Stimulated activated CD4-positive, alpha-beta T cell treated with anti-CD3 and anti-CD28 coated beads, TNF-alpha, amount 100 ng/mL, for 4 hours (primary cell): Measurements from ENCODE around the gene OTOP2.

Experiments used
- DNase-seq, 3 experiments: peaks; one replicate each; pipeline ENCODE4 v3.0.0-alpha.2; 2020; ENCODE audit warnings: low read depth in 3 of 3

Gene OTOP2, protein sequence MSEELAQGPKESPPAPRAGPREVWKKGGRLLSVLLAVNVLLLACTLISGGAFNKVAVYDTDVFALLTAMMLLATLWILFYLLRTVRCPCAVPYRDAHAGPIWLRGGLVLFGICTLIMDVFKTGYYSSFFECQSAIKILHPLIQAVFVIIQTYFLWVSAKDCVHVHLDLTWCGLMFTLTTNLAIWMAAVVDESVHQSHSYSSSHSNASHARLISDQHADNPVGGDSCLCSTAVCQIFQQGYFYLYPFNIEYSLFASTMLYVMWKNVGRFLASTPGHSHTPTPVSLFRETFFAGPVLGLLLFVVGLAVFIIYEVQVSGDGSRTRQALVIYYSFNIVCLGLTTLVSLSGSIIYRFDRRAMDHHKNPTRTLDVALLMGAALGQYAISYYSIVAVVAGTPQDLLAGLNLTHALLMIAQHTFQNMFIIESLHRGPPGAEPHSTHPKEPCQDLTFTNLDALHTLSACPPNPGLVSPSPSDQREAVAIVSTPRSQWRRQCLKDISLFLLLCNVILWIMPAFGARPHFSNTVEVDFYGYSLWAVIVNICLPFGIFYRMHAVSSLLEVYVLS

DNA sequence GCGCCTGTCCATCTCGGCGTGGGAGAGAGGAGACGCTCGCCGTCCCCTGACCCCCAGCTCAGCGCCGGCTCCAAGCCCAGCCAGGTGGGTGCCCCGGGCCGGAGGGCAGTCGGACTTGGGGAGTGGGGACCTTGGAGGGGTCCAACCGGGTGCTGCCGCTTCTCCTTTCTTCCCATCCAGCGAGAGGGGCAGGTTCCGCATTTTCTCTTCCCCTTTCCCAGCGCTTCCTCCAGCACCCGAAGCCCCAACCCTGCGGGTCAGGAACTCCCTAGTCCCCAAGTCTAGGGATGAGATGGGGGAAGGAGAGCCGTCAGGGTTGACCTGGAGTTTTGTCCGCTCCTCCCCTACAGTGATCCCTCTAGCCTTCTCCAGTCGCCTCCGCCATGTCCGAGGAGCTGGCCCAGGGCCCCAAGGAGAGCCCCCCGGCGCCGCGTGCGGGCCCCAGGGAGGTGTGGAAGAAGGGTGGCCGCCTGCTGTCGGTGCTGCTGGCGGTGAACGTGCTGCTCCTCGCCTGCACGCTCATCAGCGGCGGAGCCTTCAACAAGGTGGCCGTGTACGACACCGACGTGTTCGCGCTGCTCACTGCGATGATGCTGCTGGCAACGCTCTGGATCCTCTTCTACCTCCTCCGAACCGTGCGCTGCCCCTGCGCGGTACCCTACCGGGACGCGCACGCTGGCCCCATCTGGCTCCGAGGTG is at the start of gene OTOP2:
TSS of gene OTOP2 (plus strand) at position 24 of the 699 bp plus-strand sequence. CDS start at position 384, 360 bp downstream.
- no peak for DNase-seq

DNA sequence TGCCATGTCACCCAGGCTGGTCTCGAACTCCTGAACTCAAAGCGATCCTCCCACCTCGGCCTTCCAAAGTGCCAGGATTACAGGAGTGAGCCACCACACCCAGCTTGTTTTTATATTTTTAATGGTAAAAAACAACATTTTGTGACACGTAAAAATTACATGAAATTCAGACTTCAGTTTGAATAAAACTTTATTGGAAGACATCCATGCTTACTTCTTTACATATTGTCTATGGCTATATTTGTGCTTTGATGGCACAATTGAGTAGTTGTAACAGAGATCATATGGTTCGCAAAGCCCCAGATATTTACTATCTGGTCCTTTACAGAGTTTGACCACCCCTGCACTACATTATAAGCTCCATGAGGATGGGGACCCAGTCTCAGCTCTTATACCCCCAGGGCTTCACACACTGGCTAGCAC is 49.4 kb upstream of the OTOP2 start:
- no peak for DNase-seq

DNA sequence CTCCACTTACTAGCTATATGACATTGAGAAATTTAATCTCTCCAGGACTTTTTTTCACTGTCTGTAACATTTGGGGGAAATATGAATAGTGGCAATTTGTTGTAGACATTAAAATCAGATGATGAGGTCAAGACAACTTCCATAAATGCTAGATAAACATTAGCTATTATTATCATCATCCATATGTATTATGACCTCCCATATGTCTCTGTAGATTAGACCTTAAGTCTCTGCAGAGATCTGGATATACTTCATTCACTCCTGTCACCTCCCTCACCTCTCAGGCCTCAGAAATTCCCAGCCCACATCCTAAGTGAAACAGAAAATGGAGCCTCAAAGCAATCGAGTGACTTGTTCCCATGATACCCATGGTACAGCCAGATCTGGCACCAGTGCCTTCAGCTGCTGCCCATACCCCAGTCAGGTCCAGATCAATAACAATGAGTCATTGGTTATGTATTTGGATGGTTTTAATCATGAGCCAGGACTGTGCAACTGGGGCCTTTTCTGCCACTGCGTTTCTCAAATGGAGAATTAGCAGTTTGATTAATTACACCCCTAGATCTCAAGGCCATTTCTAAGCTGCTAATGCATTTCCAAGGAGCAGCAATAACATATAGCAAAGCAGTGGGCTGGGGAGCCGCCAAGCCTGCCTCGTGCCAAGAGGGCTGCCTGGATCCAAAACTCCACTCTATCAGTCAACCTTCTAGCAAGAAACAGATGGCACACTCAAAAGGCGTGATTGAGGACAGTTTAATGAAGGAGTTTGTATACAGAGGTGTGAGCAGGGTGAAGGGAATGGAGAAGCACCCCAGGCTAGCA is 48.7 kb upstream of the OTOP2 start:
- no peak for DNase-seq

DNA sequence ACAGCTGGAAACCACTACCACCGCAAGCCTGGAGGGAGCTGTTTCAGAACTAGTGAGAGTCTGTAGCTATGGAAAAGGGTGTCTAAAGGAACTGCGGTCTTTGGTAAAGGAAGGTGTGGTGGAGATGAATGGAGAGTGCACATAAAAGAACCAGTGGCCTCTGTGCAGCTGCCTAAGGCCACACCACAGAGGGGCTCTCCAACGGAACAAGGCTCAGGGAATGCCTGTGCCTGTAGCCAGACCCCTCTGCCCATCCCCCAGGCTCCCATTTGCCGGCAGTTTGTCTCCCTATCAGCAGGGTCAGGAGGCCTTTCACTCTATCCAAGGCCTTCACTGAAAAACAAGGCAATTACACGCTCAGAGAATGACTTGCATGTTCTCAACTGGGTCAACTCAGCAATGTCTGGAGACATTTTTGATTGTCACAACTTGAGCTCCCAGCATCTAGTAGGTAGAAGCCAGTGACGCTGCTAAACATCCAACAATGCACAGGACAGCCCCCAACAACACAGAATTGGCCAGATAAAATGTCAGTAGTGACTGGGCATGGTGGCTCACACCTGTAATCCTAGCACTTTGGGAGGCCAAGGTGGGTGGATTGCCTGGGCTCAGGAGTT is 48.0 kb upstream of the OTOP2 start:
- no peak for DNase-seq

DNA sequence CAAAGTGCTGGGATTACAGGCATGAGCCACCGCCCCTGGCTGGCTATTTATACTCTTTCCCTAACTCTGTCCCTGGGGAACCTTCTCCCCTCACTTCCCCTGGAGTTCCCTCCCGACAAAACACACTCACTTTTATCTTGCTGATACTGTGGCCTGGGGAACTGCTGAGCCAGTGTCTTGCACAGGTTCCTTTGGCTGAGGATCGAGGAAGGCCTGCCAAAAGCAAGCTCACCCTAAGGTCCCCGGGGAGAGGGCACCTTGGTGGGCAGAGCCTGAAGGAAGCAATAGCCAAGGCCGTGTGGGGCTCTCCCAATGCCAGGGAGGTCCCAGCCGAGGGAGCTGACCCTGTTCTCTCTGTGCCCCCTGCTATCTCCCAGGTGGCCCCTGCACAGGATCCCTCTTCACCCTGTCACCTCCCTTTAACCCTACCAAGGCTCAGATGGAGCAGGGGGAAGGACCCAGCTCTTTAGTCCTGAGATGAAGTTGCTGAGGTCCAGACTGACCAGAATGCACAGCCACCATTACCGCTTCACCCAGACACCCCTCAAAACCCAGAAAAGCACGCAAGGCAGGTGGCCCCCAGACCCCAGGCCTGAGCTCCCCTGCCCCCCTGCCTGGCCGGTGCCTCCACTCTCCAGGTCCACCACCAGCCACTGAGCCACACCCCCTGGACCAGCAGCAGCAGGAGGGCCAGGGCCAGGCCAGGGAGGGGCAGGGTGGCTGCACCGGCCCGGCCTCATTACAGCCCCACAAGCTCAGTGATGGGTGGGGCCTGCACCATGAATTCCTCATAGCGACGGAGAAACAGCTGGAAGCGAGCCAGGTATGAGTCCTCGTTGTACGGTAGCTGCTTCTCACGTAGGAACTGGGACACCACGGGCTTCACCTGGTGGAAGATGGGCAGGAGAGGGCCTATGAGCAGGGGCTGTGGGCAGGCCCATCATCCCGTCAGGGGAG is 46.2 kb upstream of the OTOP2 start:
- DNase-seq, result no peak

DNA sequence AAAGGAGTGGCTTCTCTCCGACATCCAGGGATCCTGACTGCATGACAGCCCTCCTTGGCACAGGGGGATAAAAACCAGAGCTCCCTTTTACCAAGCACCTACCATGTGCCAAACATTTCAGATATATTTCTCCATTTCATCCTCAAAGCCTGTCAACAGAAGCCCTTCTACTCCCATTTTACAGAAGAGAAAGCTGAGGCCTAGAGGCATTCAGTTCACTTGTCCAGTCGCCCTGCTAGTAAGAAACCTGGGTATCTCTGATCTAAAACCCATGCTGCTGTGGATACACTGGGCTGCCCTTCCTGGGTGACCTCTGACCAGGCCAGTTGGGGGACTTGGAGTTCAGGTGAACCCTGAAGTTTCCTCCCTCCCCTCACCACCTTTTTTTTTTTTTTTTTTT is 45.4 kb upstream of the OTOP2 start:
- DNase-seq, result no peak

DNA sequence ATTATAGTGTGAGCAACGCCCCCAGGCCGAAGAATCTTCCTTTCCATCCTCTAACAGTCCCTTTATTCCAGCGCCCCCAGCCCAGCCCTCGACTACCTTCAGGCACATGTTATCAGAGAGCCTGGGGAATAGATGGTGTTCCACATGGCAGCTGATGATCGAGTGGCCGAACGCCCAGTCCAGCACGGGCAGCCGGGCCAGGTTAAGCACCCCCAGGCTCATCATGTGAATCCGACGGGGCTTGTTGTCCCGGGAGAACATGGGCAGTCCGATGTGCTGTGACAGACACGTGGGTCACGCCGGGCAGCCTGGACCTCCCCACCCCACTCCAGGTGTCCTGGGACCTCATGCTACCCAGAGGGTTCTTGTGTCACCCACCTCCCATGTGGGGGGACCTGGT is 44.8 kb upstream of the OTOP2 start:
- no peak for DNase-seq

DNA sequence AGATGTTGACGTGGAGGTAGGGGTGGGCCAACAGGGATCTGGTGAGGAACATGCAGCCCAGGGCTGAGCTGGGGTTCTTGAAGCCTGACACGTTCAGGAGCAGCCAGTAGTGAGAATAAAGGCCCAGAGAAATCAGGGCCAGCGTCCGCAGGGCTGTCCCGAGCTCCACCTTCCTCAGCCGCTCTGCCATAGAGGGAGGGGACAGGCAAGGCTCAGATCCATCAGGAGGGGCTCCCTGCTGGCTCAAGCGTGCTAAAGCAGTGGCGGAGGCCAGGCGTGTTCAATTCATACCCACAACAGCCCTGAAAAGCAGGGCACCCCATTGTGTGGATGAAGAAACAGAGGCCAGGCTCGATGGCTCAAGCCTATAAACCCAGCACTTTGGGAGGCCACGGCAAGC is 43.0 kb upstream of the OTOP2 start:
- no peak for DNase-seq

DNA sequence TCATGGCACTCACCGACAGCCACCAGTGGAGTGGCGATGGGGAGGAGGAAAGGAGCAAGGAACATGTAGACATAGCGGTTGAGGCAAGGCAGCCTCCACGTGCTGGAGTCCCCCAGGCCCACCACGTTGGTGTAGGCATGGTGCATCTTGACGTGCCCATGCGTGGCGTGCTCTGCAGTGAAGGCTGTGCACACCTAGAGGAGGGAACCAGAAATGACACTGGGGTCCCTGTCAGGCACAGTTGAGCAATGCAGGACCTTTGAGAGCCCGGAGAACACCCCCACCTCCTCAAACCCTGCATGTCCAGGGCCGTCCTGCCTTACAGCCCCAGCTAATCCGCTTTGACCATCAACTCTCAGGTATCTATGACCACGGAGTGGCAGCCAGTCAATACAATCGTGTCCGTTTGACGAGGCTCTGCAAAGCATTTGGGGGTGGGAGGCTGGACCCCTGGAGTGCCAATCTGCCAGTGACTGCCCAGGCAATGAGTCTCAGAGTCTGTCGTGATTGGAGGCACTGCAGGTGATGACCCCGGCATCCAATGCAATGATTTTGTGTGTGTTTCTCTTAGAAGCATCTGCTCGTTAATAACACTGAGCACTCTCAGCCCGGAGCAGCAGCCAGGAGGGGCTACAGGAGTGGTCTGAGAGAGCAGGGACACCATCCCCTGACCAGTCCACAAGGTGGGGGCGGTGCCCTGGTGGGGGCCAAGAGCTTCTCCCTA is 41.4 kb upstream of the OTOP2 start:
- DNase-seq, result no peak

DNA sequence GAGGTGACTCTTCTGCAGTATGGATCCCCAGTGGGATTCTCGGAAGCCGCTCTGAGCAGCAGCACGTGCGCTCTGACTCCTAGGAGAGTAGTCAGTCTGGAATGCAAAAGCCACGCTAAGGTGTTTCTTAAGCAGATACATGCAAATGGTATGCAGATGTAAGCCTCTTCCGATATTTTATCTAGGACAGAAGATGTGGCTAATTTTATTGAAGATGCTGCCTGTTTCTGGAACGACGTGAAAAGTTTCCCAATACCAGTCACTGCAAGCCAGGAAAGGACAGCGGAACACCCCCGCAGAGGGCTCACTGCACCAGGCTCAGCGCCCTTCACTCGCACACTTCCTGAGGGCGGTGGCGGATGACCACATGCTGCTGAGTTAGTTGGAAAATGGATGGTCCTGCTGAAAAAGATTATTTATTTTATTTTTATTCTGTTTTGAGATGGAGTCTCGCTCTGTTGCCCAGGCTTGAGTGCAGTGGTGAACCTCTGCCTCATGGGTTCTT is 40.8 kb upstream of the OTOP2 start:
- DNase-seq, result no peak

DNA sequence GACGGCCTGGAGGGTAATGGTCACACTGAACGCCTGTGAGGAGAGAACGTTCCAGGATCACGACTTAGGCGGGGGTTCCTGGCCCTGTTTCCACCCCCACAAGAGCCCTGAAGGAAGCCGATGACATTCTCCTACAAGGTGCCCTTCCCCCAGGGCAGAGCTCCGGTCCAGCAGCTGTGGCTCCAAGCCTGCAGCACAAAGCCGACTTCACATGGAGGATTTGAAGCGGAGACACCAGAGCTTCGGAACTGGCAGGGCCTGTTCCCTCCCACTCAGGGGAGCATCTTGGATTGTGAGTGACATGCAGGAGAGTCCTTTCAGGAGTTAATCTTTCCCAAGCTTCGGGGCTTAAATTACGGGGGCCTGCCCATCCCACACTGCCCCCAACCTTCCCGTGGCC is 35.6 kb upstream of the OTOP2 start:
- DNase-seq, result no peak

DNA sequence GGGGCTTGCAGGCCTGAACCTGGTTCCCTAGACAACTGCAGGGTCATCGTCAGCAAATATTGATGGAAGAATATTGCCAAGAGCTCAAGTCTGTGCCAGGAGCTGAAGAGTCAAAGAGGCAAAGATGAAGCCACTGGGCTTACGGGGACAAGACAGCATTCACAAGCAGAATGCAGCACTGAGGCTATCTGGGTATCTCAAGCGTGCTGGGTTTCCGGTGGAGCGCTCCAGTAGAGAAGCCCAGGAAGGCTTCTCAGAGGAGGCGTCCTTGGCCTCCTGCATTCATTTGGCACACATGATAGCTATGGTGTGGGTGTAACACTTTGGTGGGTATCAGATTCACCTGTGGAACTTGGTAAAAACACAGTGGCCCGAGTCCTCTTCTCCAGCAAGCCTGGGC is 33.5 kb upstream of the OTOP2 start:
- DNase-seq, result no peak

DNA sequence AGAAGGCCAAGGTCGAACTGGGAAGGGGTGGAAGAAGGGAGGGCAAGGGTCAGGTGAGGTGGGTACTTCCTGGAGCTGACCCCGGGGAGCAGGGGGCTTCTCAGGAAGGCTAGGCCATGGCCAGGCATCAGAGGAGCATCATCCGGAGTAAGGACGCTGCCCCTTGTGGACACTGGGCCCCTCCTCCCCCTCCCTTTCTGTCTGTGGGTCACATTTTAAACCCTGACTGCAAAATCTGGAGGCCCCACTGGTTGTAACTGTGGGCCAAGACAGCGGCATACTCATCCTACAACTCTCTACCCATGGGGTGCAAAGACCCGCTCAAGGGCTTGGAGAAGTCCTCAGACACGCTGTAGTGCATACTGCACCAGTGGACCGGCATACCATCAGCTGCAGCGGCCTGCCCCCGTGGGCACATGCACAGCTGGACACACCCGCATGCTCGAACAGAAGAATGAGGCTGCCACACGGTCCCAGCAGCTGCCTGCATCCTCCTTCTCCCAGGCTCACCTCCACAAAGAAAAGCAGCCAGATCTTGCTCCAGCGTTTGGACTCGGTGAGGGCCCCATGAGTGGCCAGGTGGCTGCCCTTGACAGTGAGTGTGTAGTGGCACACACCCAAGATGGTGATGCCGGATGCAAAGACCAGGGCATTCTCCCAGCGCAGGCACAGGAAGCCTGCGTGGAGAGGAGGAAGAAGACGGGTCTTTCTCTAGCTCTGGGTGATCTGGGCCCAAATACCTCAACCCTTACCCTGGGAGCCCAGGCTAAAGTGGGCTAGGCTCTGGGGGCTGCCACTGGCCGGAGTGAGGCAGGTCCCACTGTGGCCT is 31.8 kb upstream of the OTOP2 start:
- DNase-seq, result no peak

DNA sequence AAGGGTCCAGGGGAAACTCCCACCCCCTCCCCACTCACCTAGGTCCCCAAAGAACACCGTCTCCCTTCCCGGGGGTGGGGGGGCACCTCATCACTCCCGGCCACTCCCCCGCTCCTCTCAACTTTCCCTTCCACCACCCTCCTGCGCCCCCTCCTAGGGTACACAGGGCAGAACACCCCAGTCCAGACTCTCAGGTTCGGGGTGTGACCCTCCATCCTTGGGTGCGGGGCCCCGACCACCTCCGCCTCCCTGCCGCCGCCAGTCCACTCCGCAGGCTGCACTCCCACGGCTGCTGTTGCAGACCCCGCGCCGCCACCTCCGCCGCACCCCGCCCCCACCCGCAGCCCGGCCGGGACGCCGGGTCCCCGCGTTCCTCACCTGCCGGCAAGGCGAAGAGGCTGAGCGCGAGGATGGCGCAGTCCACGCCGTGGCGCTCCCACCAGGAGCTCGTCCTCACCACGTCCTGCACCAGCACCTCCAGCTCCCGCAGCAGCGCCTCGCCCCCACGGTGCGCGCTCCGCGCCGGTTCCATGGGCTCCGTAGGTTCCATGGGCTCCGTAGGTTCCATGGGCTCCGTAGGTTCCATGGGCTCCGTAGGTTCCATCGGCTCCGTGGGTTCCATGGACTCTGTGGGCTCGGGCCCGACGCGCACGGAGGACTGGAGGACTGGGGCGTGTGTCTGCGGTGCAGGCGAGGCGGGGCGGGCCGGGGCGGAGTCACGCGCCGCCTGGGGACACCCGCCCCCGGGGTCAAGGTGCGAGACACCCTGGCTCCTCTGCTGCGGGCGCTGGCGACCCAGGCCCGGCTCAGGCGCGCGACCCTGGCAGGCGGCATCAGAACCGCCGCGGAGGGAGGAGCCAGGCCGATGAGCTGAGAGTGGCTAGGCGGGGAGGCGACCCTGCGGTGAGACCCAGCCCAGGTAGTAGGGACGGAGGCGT is 30.8 kb upstream of the OTOP2 start, which contains the start of gene FADS6:
TSS of gene FADS6 (minus strand) at position 660 of the 938 bp plus-strand sequence. CDS start at position 622, 38 bp downstream.
- DNase-seq, result no peak

DNA sequence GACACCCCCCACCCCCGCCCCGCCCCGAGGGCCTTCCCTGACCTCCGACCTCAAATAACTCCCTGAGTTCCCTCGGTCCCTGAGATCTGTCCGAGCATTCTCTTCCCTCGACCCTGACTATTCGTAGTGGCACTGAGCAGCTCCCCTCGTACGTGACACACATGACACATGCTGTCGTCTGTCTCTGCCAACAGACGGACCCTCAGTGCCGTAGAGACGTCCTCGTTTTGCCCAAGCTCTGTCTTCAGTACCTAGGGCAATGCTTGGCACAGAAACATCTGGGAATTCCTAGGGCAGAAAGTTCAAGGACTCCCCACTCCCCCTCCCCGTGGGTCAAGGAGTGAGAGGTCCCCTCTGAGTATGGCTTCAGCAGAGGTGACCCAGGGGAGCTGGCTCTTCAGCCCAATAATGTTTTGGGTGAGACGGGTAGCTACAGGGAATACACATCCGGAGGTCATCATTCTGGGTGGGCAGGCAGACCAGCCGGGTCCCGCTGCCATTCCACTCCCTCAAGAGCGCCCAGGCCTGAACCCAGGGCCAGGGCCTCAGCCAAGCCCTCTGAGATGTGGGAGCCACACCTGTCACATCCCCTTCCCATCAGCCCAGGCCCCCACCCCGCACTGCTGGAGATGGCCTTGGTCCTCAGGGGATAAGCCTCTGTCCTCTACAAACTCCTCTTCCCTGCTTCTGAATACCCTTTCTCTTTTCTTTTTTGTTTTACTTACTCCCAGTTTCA is 30.0 kb upstream of the OTOP2 start:
- no peak for DNase-seq

DNA sequence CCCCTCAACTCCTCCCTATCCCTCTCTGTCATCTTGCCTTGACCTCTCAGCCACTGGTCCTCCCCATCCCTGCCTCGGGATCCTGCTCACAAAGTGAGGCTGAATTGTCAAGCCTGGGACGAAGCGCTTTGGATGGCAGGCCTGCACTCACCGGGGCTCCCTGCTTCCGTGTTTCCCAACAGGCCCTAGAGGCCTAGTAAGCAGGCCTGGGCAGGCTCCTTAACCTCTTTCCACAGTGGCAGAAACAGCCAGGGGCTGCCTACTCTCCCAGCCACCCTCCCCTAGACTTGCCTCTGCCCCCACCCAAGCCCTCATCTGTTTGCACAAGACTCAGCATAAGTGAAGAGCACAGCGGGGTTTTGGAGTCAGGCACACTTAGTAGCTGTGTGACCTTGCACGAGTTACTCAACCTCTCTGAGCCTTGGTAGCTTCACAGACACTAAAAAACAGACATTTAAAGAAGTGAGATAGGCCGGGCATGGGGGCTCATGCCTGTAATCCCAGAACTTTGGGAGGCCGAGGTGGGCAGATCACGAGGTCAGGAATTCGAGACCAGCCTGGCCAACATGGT is 25.6 kb upstream of the OTOP2 start:
- no peak for DNase-seq
